Activated CD8-positive, alpha-beta memory T cell treated with anti-CD3 and anti-CD28 coated beads for 48 hours (primary cell): ENCODE measurements around the gene CFAP65.

Experiments used
- DNase-seq, 3 experiments: peaks; one replicate each; pipeline ENCODE4 v3.0.0-alpha.2; 2020; ENCODE audit warnings: low read depth in 2 of 3, low spot score in 2 of 3

Gene CFAP65

DNA sequence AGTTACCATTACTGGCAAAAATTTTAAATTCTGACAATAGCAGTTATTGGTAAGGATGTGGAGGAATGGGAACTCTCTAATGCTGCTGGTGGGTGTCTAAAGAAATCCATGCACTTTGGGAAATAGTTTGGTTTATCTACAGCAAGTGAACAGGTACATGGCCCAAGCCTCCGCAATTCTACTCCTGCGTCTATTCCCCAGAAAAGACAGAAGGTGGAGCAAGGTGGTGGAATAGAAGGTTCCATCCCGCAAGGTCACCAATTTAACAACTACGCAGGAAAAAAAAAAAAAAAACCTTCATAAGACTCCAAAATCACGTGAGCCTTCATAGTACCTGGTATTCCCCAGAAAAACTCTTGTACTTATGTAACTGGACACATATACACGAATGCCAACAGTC lies 6.5 kb downstream of the CFAP65 start:
- no peak for DNase-seq

DNA sequence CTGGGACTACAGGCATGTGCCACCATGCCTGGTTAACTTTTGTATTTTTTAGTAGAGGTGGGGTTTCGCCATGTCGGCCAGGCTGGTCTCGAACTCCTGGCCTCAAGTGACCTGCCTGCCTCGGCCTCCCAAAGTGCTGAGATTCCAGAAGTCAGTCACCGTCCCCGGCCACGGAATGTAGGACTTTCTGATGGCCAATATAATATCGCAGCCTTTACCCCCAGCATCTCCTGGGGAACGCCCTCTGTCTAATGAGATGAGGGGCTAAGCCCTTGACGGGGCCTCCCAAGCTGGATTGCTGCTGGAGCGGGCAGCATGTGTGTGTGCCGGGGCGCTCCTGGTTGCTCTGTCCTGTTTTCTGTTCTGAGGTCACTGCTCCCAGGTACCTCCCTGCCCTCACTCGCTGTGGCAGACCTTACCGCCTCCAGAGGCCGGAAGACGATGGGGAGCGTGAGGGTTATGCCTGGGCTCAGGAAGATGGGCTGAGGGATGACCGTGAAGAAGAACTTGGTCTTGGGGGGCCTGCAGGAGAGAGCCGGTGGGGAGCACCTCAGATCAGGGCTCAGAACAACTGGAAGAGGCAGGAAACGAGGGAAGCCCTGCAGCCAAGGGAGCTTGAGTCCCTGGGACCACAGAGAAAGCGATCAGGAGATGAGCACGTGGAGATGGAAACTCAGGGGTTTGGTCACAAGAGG lies 9.1 kb downstream of the CFAP65 start:
- DNase-seq: no peak

DNA sequence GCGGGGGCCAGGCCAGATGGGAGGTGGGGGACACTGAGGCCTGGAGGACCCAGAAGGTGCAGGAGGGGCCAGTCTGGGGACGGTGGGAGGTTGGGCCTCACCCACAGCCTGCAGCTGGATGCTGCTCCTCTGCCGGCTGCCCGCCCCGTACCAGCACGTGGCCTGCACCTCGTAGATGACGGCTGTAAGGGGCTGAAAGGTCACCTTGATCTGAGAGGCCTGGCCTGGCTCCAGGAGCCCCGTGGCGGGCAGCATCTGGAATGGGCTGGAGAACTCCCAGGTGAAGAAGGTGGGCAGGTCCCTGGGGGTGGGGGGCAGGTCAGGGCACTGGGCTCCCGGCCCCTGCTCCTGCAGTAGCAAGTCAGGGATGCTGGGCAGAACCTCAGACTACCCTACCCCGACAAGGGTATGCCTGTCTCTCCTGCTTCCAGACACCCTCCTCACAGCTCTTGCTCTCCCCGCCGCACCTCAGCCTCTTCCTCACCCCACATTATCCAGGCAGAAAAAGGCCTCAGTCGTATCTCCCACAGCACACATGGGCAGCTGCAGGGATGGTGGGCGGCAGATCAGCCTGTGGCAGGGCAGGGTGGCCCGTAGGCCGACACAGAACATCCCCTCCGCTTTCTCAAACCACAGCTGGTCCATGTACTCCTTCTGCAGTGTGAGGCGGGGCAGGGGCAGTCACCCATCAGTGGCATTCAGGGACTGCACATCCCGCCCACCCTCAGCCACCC lies 10.1 kb downstream of the CFAP65 start:
- no peak for DNase-seq

DNA sequence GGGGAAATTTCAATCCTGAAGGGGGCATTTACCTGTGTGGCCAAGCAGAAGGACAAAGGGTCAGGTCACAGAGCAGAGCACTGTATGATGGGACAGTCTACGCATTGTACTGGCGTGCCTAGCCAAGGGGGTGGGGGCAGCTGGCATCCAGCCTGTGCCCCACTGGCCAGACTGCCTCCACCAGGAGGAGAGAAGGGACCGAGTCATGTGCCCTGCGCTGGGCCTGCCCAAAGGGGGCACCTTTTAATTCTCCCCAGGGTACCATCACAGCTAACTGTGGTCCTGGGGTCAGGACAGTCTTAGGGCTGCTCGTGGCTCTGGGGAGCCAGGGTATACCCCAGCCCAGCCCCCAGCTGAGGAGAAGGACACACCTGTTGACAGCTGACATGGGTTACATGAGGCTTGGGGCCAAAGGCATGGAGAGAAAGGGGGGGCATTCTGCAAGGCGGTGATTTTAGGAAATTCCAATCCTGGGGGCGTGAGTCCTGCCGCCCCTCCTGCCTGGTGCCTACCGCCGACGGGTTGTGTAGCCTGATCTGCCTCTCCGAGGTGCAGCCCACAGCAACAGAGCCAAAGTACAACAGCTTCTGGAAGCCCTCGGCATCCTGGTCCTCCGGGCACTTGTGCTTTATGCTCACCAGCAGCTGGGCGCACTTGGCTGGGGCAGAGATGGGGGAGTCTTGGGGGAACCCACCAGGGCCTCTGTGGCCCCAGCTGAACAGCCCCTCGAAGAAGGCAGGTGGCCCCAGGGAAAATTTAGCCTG lies 11.0 kb downstream of the CFAP65 start:
- DNase-seq: no peak

DNA sequence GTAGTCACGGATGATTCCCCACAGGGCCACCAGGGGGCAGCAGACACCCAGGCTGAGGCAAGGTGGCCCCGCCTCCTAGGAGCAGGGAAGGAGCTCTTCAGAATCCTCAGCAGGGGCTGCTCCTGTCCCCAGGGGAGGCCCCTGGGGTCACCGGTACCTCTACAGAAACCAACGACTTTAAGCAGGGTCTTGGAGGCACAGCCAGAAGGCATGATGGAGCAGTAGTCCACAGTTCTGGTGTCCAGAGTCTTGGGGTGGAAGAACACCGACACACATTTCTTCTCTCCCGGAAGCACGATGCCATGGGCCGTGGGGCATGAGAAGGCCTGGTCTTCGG lies 11.5 kb downstream of the CFAP65 start:
- DNase-seq: peak; percentile 49 to 63 (median 56)

DNA sequence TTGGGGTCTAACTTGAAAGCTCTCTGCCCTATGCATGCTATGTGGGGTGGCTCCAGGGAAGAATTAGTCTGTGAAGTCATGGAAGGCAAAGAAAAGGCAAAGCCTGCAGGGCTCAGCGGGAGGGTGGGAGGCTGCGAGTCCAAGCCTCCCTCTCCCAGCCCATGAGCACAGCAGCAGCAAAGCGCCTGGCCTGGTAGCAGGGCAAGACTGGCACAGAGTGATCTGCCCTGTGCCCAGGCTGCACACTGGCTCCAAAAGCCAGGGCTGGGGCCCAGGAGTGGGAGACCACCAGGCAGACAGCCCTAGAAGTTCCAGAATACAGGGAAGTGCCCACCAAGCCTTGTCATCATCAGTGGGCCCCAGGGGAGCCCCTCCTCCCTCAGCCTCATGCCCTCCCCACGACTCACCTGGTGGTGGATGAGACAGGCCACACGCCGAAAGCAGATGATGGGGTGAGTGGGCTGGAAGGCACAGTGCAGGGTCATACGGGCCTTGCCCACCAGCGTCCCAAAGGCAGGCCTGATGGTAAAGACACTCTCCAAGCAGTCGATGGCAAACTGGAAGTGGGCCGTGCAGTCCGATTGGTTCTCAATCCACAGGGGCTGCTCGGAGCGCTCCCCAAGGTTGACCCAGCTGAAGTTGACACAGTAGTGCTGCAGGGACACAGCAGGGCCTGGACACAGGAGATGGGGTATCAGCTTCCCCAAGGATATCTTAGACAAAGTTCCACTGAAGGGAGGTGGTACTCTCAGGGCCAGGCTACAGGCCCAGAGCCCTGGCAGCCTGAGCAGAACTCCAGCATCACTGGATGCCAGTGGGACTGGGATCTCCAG lies 12.1 kb downstream of the CFAP65 start:
- no peak for DNase-seq

DNA sequence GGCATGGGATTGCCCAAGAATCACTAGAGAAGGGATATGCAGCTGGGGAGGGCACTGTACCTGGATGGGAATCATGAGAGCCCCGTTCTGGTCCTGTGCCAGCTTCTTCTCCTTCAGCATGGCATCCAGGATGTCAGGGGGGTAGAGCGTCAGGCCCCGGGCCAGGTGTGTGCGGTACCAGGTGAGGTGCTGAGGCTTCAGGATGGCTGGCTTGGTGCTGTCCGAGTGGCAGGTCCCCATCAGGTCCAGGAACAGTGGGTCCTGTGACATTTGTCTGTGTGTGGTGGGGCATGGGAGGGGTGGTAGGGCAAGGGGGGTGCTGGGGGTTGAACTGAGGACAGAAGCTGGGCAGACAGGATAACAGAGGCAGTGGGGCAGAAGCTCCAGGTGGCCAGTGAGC lies 13.2 kb downstream of the CFAP65 start:
- no peak for DNase-seq

DNA sequence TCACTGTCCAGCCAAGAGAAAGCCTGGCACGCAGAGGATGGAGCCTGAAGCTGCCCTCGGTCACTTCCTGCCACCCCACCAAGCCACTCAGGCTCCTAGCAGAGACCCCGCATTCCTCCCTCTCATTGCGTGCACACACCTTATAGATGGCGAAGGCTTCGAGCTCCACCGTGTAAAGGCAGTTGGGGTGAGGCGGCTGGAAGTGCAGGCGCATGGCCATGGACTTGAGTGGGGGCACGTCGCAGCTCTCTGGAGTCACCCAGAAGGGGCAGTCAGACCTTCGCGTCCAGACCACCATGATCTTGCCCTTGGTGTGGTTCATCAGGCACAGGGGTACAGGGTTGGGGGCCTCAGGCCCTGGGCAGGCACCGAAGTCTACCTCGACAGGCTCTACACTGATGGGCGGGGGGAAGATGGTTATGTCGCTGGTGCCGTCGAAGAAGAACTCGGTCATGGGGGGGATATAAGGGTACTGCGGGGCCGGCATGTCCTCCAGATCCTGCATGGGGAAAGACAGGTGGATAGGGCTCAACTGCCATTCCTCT lies 13.7 kb downstream of the CFAP65 start:
- DNase-seq: no peak

DNA sequence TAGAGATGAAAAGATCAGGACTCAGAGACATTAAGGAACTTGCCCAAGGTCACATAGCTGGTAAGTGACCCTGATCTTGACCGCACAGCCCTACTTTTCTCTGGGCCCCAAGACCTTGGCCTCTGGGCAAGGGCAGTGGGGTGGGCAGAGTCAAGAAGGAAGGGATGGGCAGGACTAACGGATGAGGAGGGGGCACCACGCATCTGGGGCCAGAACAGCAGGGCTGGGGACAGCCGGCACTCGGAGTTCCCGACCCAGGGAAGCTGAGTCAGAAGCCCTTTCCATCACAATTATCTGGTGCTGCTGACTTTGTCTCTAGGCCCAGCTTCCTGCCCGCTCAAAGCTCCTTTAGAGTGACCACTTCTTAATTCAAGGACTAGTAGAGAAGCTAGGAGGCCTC lies 14.4 kb downstream of the CFAP65 start:
- DNase-seq: no peak

DNA sequence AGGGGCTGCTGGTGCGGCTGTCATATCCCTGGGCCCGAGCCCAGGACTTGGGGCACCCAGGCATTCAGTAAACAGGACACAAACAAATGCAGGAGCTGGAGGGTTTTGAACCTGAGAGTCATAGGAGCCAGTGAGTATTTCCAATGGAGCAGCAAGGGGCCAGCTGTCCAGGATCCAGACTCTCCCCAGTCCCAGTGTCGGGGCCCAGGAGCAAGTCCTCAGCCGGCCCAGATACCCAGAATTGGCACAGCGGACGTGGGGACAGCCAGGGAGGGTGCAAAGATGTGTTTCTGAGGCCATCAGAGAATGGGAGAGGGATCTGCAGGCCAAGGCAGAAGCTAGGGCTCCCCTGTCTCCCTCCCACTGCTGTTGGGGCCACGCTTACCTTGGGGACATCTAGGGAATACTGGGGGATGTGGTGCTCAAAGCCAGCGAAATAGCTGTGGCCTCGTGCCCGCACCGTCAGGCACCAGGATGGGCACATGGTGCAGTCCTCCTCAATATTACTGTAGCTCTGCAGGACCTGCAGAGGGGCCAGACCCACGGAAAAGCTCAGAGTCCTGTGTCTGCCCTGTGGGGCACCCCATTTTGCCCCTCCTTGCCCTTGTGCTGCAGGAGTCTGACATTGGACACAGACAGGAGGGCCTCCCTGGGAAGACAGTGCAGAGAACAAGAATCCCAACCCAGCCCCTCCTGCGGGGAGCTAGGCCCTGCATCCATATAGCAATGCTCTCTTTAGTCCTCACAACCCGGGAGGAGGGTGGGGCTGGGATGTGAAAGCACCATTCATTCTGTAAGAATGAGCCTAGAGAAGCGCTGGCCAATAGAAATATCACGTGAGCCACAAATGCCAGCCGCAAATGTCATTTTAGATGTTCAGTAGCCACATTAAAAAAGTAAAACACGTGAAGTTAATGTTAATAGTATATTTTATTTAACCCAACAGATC lies 15.4 kb downstream of the CFAP65 start:
- no peak for DNase-seq

DNA sequence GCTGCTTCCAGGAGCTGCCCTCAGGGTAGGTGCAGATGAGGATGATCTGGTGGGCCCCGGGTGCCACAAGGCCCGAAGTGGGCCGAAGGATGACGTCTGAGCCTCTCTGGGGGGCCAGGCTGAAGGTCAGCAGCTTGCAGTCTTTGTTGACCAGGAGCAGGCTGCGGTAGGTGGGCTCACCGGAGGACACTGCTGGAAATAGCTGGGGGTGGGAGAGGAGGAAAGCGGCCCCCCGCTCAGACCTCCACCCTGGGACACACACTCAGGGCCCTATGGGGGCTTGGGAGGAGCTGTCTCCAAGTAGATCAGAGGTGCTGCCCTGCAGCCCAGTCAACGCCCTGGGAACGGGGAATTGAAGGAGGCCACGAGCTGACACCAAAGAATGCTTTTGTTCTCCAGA lies 17.3 kb downstream of the CFAP65 start:
- no peak for DNase-seq

DNA sequence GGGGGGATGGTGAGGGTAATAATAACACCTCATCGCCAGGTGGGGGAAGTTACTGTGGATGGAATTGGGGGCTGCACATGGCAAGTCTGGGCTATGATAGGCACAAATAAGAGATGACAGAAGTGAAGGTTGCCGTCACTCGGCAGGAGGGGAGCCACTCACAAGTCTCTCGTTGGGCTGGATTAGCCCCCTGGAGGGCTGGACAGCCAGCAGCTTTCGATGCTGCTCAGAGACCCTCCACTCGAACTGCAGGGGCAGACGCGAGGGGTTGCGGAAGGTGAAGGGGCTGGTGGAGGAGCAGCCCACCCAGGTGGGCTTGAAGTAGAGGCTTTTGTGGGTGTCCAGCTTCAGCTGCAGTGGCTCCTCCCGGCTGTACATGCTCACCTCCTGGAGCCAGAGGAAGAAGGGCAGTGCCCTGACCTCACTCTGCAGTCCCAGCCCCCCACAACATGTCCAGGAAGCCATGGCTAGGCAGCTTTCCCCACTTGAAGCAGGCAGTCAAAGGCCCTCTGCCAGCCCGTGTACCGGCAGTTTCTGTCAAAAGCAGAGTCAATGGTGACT lies 18.2 kb downstream of the CFAP65 start:
- no peak for DNase-seq

DNA sequence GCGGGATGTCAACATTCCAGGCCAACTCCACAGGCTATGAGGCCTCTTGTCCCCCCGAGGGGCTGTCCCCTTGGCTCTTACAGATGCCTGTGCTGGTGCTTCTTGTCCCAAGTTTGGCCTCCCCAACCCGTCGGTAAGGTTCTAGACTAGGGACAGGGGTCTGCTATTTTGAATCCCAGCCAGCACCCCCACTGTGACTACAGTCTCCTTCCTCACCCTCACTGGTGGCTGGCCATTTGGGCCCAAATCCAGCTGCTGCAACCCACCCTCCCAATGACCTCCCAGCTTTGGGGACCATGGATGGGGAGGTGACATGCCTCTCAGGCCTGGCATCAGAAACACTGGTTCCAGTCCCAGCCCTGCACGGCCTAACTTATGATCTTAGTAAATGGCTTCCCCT lies 18.7 kb downstream of the CFAP65 start:
- DNase-seq: no peak

DNA sequence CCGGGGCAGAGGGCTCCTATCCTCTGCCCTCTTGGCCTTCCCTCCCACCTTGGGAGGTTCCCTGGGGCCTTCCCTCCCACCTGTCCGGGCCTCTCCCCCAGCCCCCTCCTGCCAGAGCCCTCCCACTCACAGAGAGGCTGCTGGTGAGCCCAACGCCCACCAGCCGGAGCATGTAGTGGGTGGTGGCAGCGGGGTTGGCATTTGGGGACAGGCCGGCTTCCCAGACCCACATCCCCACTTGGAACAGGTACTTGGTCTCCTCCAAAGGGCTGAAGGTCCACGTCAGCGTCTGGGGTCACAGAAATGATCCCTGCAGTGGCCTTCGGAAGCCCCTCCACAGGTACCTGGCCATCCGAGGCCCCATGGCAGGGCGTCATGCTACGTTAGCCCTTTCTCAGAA lies 19.3 kb downstream of the CFAP65 start:
- DNase-seq: no peak

DNA sequence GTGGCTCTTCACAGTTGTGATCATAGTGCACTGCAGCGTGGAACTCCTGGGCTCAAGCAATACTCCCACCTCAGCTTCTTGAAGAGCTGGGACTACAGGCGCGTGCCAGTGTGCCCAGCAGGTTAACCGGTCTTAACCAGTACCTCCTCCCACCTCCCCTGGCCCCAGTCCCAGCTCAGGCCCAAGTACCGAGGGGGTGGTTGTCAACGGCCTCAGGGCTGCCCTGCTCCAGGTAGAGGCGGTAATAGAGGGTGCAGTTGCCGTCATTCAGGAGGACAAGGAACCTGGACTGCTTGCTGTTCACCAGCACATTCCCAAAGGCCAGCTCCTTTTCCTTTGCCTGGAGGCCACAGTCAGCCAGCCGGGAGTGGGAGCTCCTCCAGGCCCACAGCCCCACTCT lies 19.7 kb downstream of the CFAP65 start:
- DNase-seq: no peak

DNA sequence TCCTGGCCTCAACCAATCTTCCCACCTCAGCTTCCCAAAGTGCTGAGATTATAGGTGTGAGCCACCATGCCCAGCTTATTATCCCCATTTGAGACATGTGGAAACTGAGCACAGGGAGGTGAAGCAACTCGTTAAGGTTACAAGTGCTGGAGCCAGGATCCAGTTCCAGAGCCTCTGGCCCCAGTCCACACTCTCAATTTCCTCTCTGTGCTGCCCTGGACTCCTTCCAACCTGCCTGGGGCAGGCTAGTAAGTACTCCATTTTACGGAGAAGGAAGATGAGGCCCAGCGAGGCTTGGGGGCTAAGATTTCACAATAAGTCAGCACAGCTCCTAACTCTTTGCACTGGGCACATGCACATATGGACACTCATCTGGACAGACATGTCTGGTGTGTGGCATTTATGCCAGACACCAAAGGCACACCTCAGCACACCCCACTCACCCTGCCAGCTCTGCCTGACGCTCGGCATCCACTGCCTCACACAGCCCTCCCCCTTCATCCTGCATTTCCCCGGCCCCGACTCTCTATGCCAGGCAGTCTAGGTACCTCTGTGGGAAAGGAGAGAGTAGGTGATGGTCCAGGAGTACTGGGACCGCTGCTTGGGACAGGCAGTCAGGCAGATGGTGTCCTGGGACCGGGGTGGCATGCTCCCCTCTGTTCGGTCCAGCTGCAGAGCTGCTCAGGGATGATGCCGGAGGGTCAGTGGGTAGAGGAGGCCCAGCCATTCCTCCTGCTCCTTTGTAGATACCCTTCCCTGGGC lies 20.5 kb downstream of the CFAP65 start:
- no peak for DNase-seq

DNA sequence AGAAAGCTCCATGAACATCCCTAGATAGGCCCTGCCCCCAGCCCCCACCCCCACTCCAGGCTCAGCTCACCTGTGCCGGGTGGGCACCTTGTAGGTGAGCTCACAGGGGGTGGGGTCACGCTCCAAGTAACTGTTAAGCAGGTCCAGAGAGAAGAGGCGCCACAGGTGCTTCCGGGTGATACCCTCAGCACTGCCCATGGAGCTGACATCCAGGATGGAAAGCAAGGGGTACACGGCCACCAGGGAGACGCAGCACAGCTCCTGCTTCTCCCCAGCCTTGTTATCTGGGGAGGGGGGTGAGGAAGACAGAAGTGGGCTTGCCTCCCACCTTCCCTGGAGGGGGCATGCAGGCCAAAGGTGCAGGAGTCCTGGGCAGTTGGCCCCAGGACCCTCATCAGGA lies 21.9 kb downstream of the CFAP65 start:
- no peak for DNase-seq

DNA sequence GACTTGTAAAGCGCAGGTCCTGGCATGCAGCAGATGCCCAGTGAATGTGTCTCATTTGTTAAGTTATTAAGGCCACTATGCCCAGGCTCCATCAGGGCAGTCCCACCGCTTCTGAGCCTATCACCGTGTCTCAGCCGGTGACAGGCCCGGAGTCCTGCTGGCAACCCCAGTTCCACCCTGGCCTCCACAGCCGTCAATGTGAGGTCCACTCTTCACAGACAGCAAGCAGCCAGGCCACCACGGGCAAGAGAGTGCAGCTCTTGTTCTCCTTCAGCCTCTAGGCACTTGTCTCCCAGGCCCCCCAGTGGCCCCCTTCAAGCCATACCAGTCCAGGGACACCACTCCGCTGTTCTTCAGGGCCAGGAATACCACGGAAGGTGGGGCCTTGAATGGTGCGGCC lies 22.6 kb downstream of the CFAP65 start:
- no peak for DNase-seq

DNA sequence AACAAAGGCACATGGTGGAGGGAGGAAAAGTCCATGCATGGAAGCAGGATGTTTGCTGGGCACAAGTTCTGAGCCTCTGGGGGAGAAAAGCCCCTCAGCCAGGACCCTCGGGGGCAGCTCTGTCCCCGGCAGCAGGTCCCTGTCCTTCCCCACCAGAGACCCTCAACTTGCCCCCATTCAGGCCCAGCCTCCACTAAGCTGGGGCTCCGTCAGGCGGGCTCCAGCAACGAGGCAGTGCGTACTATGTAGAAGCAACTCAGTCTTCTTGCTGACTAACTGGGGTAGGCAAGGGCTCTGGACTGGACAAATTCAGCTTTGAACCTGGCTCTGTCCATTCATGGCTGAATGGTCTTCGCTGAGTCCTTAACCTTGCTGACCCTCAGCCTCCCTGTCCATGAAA lies 23.0 kb downstream of the CFAP65 start:
- DNase-seq: no peak
